PC-3 (cell line): ENCODE results near the gene YTHDF1. TPM values are rescaled to one million over a fixed set of nuclear protein-coding genes. Genes with fewer than 3 reads are reported as not detected.

Experiments used
- ATAC-seq: fragments of 200-7000 bp; cut with Tn5 transposase; 2 replicates; pipeline ENCODE4 v1.9.1; 2020; ENCODE audit warnings: mild to moderate bottlenecking, moderate library complexity
- BruUV-seq: library from RNA; stranded (reverse); fragments of 400-500 nt; replicated peaks from 2 replicates; lab custom pipeline; 2021; lab: Mats Ljungman, UMichigan
- CTCF ChIA-PET: fragments of 300-600 bp; sonication (Branson Sonifier 250); formaldehyde crosslinking; loops from one replicate; lab custom pipeline; 2022; ENCODE audit warnings: antibody characterized with exemption; lab: Charles Lee
- POLR2A ChIA-PET: fragments of 300-600 bp; sonication (Branson Sonifier 250); formaldehyde crosslinking; loops from one replicate; lab custom pipeline; 2022; ENCODE audit warnings: antibody characterized with exemption; ENCODE audit not compliant: unreplicated experiment; lab: Charles Lee
- DNase-seq: peaks from one replicate; pipeline ENCODE4 v3.0.0-alpha.2; 2015
- H2AFZ ChIP-seq: fragments of 300-600 bp; sonication (generic); 2 replicates; pipeline ENCODE4 v1.6.0; 2016; ENCODE audit warnings: antibody characterized with exemption, low read length
- H3F3A ChIP-seq: fragments of 300-600 bp; sonication (generic); one replicate; pipeline ENCODE4 v1.6.0; 2017; ENCODE audit warnings: antibody characterized with exemption, low read length, control low read depth, mild to moderate bottlenecking; ENCODE audit not compliant: unreplicated experiment
- H3K27ac ChIP-seq: fragments of 300-600 bp; sonication (generic); 2 replicates; pipeline ENCODE4 v1.5.1; 2016; ENCODE audit warnings: mild to moderate bottlenecking, low read length
- H3K27me3 ChIP-seq: fragments of 300-600 bp; sonication (generic); 2 replicates; pipeline ENCODE4 v1.6.1; 2016; ENCODE audit warnings: low read length, mixed read lengths
- H3K36me3 ChIP-seq: fragments of 300-600 bp; sonication (generic); 2 replicates; pipeline ENCODE4 v1.6.1; 2016; ENCODE audit warnings: low read depth, mixed run types, low read length, mixed read lengths
- H3K4me1 ChIP-seq: fragments of 300-600 bp; sonication (generic); 2 replicates; pipeline ENCODE4 v1.5.1; 2016; ENCODE audit warnings: low read length; ENCODE audit not compliant: insufficient read depth
- H3K4me2 ChIP-seq: fragments of 300-600 bp; sonication (generic); 2 replicates; pipeline ENCODE4 v1.6.0; 2016; ENCODE audit warnings: low read length
- H3K4me3 ChIP-seq: fragments of 300-600 bp; sonication (generic); 2 replicates; pipeline ENCODE4 v1.5.1; 2016; ENCODE audit warnings: mild to moderate bottlenecking, low read length, mixed read lengths
- H3K79me2 ChIP-seq: fragments of 300-600 bp; sonication (generic); 2 replicates; pipeline ENCODE4 v1.6.1; 2017; ENCODE audit warnings: low read length, mixed read lengths
- H3K9ac ChIP-seq: fragments of 300-600 bp; sonication (generic); 2 replicates; pipeline ENCODE4 v1.6.0; 2016; ENCODE audit warnings: mild to moderate bottlenecking, low read length
- H3K9me2 ChIP-seq: fragments of 300-600 bp; sonication (generic); replicated peaks from 2 replicates; pipeline ENCODE4 v1.6.1; 2016; ENCODE audit warnings: mixed run types, low read length, mixed read lengths
- H3K9me3 ChIP-seq: fragments of 300-600 bp; sonication (generic); 2 replicates; pipeline ENCODE4 v1.6.1; 2016; ENCODE audit warnings: low read length, mixed read lengths
- H4K20me1 ChIP-seq: fragments of 300-600 bp; sonication (generic); 2 replicates; pipeline ENCODE4 v1.6.1; 2016; ENCODE audit warnings: low read length, mixed read lengths
- CTCF ChIP-seq: fragments of 300-600 bp; sonication (generic); conservative IDR thresholded peaks from 2 replicates; pipeline ENCODE4 v1.5.1; 2017; ENCODE audit warnings: antibody characterized with exemption, low read depth, mild to moderate bottlenecking, low read length
- EZH2 ChIP-seq: fragments of 300-600 bp; sonication (generic); IDR thresholded peaks from one replicate; pipeline ENCODE4 v1.6.1; 2017; ENCODE audit warnings: antibody characterized with exemption, mild to moderate bottlenecking, low read length; ENCODE audit not compliant: unreplicated experiment
- EZH2phosphoT487 ChIP-seq: fragments of 300-600 bp; sonication (generic); IDR thresholded peaks from 2 replicates; pipeline ENCODE4 v1.6.1; 2018; ENCODE audit warnings: mild to moderate bottlenecking, antibody characterized with exemption, low read length, borderline replicate concordance
- intact Hi-C: fragments of 100-400 bp; cut with micrococcal nuclease; formaldehyde crosslinking; loops from 2 replicates; pipeline ENCODE4 v1.9.0; 2023
- total RNA-seq: library from RNA; depleted of rRNA; stranded (reverse); fragments of >200 nt; gene quantifications from 2 replicates; pipeline ENCODE4 v1.2.3, GENCODE V29; 2014

Gene YTHDF1
- total RNA-seq, 1 experiment from 2014 or later, result 30.0 TPM

GRCh38 chr20:63163171-63163570 is 52.8 kb downstream of the YTHDF1 start:
- no peaks in the 10 kb centered on the region for H3K9me3 ChIP-seq
- H3K27ac ChIP-seq, result no peak overlapping the region
- no peaks in the 10 kb centered on the region for H3K36me3 ChIP-seq
- TF ChIP-seq CTCF (no peak), EZH2phosphoT487 (no peak), EZH2 (no peak)
- no peak for ATAC-seq
- BruUV-seq, result no TSS peak
- no peaks in the 10 kb centered on the region for H3K4me1 ChIP-seq
- intact Hi-C loops, result no loop called here
- H3K4me3 ChIP-seq, result no peak overlapping the region
- H3K9ac ChIP-seq, result no peak overlapping the region
- H2AFZ ChIP-seq, result no peak overlapping the region
- no peaks in the 10 kb centered on the region for H3K9me2 ChIP-seq
- no peaks in the 10 kb centered on the region for H3F3A ChIP-seq
- H4K20me1 ChIP-seq, result no peaks in the 10 kb centered on the region
- ChIA-PET CTCF (no interaction called here), POLR2A (no interaction called here)
- no peak overlapping the region for H3K4me2 ChIP-seq
- no peak for DNase-seq
- H3K27me3 ChIP-seq, result peaks cover 9% of the 10 kb centered on the region; the same call in 1 of the 2 replicates
- H3K79me2 ChIP-seq, result no peaks in the 10 kb centered on the region

DNA sequence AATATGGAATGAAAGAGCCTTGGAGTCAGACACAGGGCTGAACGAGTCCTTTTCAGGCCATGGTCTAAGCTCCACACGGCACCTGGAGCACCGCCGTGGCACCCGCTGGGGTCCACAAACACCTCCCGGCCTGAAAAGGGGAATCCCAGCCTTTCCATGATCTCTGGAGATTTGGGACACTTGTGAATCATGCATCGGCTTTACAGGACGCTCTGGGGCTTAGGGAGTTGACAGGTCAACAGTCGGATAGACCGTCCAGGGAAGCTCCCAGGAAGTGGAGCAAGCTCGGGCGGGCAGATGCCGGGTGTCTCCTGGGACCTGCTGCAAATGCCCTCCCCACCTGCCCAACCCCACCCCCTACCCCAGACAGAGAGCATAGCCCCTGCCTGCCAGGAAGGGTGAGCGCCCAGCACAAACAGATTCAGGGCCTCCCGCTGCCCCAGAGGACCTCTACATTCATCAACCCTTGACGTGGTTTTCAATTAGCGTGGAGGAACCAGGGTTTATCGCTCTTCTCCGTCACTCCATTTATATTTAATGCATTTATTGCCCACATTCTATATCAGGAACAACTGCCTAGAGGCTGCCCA is 53.6 kb downstream of the YTHDF1 start:
- DNase-seq (no peak), ATAC-seq (no peak)
- Histone ChIP-seq H3K27ac (no peak overlapping the region), H3K4me1 (no peaks in the 10 kb centered on the region), H4K20me1 (no peaks in the 10 kb centered on the region), H3K9me2 (no peaks in the 10 kb centered on the region), H3K36me3 (no peaks in the 10 kb centered on the region), H2AFZ (no peak overlapping the region), H3K4me3 (no peak overlapping the region), H3K9ac (no peak overlapping the region), H3K4me2 (no peak overlapping the region), H3K9me3 (no peaks in the 10 kb centered on the region), H3K27me3 (peaks cover 9% of the 10 kb centered on the region; the same call in 1 of the 2 replicates), H3F3A (no peaks in the 10 kb centered on the region), H3K79me2 (no peaks in the 10 kb centered on the region)
- intact Hi-C loops, result no loop called here
- ChIA-PET POLR2A (no interaction called here), CTCF (interaction anchor here (0.6 kb wide), 1 partner anchor 70 kb away, joined by 3 read pairs; no protein-coding TSS in a partner anchor)
- TF ChIP-seq EZH2phosphoT487 (no peak), EZH2 (no peak), CTCF (no peak)
- BruUV-seq, result no TSS peak

GRCh38 chr20:63161176-63161651 is 54.7 kb downstream of the YTHDF1 start:
- no peaks in the 10 kb centered on the region for H3K9me2 ChIP-seq
- no peak overlapping the region for H3K4me2 ChIP-seq
- no peaks in the 10 kb centered on the region for H3K36me3 ChIP-seq
- H2AFZ ChIP-seq, result no peak overlapping the region
- no peaks in the 10 kb centered on the region for H4K20me1 ChIP-seq
- POLR2A ChIA-PET, result interaction anchor here (0.6 kb wide), 1 partner anchor 79 kb away, joined by 3 read pairs; no protein-coding TSS in a partner anchor
- H3F3A ChIP-seq, result no peaks in the 10 kb centered on the region
- H3K9me3 ChIP-seq, result no peaks in the 10 kb centered on the region
- no peak for TF ChIP-seq CTCF
- no peak for TF ChIP-seq EZH2phosphoT487
- no peak for TF ChIP-seq EZH2
- CTCF ChIA-PET, result no interaction called here
- BruUV-seq, result no TSS peak
- no peaks in the 10 kb centered on the region for H3K4me1 ChIP-seq
- H3K79me2 ChIP-seq, result no peaks in the 10 kb centered on the region
- intact Hi-C loops, result no loop called here
- H3K27me3 ChIP-seq, result peaks cover 13% of the 10 kb centered on the region
- DNase-seq (no peak), ATAC-seq (no peak)
- H3K9ac ChIP-seq, result no peak overlapping the region
- H3K27ac ChIP-seq, result no peak overlapping the region
- no peak overlapping the region for H3K4me3 ChIP-seq
